ENCODE measurements around the gene EEF1G. TPM values are rescaled to one million over a fixed set of nuclear protein-coding genes. Genes with fewer than 3 reads are reported as not detected.

Gene EEF1G
- total RNA-seq, 1 experiment from 2014 or later = 1,667 TPM

- TF ChIP-seq ZNF263 (CRISPR knock-in tag; IDR thresholded peaks at IDR 0.05; ENCODE audit: low read depth) (peak; percentile 87), ZNF219 (CRISPR knock-in tag; IDR thresholded peaks at IDR 0.05; ENCODE audit: borderline replicate concordance) (0 out of 2 replicates have a peak, but pooled peaks have one; percentile 54), E2F4 (CRISPR knock-in tag; IDR thresholded peaks at IDR 0.05; ENCODE audit: borderline replicate concordance, low read depth) (no peak), NFE2L1 (CRISPR knock-in tag; IDR thresholded peaks at IDR 0.05) (0 out of 2 replicates have a peak, but pooled peaks have one; percentile 31)
Measured at GRCh38 chr11:62545437-62546243, 28.1 kb downstream of the EEF1G start (continued).

DNA sequence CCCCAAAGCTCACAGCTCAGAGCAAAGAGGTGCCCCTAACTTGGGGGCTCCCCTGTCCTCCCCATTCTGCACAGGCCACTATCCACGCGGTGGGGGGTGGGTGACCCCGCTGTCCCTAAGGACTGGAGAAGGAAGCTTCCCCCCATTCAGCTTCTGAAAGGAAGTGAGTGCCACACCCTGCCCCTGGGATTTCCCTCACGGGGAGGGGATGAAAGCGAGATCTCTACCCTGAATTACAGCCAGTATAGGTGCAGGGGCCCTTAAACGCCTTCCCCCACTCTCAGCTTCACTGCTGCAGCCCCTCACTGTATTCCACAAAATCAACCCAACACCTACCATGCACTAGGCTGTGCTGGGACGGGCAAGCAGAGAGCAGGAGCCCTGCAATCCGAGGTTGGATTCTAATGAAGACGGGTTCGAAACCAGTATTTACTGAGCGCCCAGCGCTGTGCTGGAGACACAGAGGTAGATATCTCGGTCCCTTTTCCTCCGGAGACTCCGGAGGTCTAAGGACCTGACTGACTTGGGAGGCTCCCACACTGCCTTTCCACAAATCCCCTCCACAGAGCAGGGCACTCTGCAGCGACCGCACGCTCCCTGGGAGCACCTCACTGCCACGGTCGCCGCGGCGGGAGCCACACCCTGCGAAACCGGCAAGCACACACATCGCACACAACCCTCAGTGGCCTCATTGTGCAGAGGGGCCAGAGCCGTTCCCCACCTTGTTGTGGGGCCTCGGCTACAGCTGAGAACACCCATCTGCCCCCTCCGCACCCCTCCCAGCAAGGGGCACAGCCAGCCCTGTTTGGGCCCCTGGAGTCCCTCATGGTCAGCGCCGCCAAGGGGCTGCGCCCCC lies 28.9 kb downstream of the EEF1G start:
- Mint-ChIP-seq H3K4me3 (peak overlapping the region; percentile 82), H3K27ac (no peak overlapping the region), H3K9me3 (no peaks in the 10 kb centered on the region), H3K27me3 (ENCODE audit: low read depth) (peaks cover 84% of the 10 kb centered on the region), H3K36me3 (no peaks in the 10 kb centered on the region), H3K4me1 (peaks cover 43% of the 10 kb centered on the region)
- CTCF ChIA-PET = interaction anchor here (0.6 to 13.3 kb wide), 14 partner anchors 11 to 155 kb away, joined by 3 to 552 read pairs (median 10); partner anchors contain the start of genes EML3, LBHD1, SCGB1A1 and TUT1
- POLR2A ChIA-PET = interaction anchor here (0.7 to 2.0 kb wide), 10 partner anchors 14 to 120 kb away, joined by 3 to 9 read pairs (median 4); partner anchors contain the start of genes C11orf98, CSKMT, EEF1G and TUT1
- ATAC-seq = no peak
- TF ChIP-seq, protein P1, sequence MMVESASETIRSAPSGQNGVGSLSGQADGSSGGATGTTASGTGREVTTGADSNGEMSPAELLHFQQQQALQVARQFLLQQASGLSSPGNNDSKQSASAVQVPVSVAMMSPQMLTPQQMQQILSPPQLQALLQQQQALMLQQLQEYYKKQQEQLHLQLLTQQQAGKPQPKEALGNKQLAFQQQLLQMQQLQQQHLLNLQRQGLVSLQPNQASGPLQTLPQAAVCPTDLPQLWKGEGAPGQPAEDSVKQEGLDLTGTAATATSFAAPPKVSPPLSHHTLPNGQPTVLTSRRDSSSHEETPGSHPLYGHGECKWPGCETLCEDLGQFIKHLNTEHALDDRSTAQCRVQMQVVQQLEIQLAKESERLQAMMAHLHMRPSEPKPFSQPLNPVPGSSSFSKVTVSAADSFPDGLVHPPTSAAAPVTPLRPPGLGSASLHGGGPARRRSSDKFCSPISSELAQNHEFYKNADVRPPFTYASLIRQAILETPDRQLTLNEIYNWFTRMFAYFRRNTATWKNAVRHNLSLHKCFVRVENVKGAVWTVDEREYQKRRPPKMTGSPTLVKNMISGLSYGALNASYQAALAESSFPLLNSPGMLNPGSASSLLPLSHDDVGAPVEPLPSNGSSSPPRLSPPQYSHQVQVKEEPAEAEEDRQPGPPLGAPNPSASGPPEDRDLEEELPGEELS (CRISPR knock-in tag; IDR thresholded peaks at IDR 0.05) = no peak
- 0 out of 2 replicates have a peak, but pooled peaks have one; percentile 22 for TF ChIP-seq IRF1 (CRISPR knock-in tag; IDR thresholded peaks at IDR 0.05)
- TF ChIP-seq, protein P2, sequence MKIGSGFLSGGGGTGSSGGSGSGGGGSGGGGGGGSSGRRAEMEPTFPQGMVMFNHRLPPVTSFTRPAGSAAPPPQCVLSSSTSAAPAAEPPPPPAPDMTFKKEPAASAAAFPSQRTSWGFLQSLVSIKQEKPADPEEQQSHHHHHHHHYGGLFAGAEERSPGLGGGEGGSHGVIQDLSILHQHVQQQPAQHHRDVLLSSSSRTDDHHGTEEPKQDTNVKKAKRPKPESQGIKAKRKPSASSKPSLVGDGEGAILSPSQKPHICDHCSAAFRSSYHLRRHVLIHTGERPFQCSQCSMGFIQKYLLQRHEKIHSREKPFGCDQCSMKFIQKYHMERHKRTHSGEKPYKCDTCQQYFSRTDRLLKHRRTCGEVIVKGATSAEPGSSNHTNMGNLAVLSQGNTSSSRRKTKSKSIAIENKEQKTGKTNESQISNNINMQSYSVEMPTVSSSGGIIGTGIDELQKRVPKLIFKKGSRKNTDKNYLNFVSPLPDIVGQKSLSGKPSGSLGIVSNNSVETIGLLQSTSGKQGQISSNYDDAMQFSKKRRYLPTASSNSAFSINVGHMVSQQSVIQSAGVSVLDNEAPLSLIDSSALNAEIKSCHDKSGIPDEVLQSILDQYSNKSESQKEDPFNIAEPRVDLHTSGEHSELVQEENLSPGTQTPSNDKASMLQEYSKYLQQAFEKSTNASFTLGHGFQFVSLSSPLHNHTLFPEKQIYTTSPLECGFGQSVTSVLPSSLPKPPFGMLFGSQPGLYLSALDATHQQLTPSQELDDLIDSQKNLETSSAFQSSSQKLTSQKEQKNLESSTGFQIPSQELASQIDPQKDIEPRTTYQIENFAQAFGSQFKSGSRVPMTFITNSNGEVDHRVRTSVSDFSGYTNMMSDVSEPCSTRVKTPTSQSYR (CRISPR knock-in tag; IDR thresholded peaks at IDR 0.05) = no peak
- no peak for DNase-seq (ENCODE audit: low spot score)

- H3K36me3 Mint-ChIP-seq = no peaks in the 10 kb centered on the region
- ChIA-PET CTCF (interaction anchor here (0.6 to 13.3 kb wide), 28 partner anchors 12 to 341 kb away, joined by 3 to 552 read pairs (median 14); partner anchors contain the start of genes B3GAT3, EEF1G, EML3 and LBHD1), POLR2A (interaction anchor here (1.2 to 2.0 kb wide), 4 partner anchors 12 to 48 kb away, joined by 3 to 9 read pairs (median 4); partner anchors contain the start of gene TUT1)
- H3K4me3 Mint-ChIP-seq = peak overlapping the region; percentile 82
- H3K9me3 Mint-ChIP-seq = no peaks in the 10 kb centered on the region
- no peak for TF ChIP-seq MYBL2 (CRISPR knock-in tag; IDR thresholded peaks at IDR 0.05)
- TF ChIP-seq ZNF512 (CRISPR knock-in tag; IDR thresholded peaks at IDR 0.05; ENCODE audit: borderline replicate concordance) = no peak
- TF ChIP-seq CBFB (CRISPR knock-in tag; IDR thresholded peaks at IDR 0.05; ENCODE audit: low read depth) = no peak
- no peak for TF ChIP-seq OVOL2 (CRISPR knock-in tag; IDR thresholded peaks at IDR 0.05; ENCODE audit: borderline replicate concordance)
- no peak for TF ChIP-seq IRF1 (CRISPR knock-in tag; IDR thresholded peaks at IDR 0.05)
- no peak for TF ChIP-seq NR3C1 (CRISPR knock-in tag; conservative IDR thresholded peaks at IDR 0.05; ENCODE audit: low read depth)
- H3K4me1 Mint-ChIP-seq = peaks cover 45% of the 10 kb centered on the region
- DNase-seq (ENCODE audit: low spot score) (no peak), ATAC-seq (no peak)
- no peak overlapping the region for H3K27ac Mint-ChIP-seq
- H3K27me3 Mint-ChIP-seq (ENCODE audit: low read depth) = peaks cover 74% of the 10 kb centered on the region
Measured at GRCh38 chr11:62543680-62544444, 29.8 kb downstream of the EEF1G start.

Data from WTC11 (cell line).